ENCODE data around the gene ST8SIA3. TPM values are rescaled to one million over a fixed set of nuclear protein-coding genes. Genes with fewer than 3 reads are reported as not detected.

Gene ST8SIA3
- total and polyA plus RNA-seq, 11 donors, result 0.04 TPM; not detected in 10

- WGBS, 4 donors, result 72 to 83% (median 79%) methylated on average over 4 of the region's 4 CpGs
- Histone ChIP-seq H3K36me3 (no peaks in the 10 kb centered on the region), H3K27ac (no peak overlapping the region), H3K4me1 (no peaks in the 10 kb centered on the region), H3K4me3 (no peak overlapping the region), H3K9me3 (peaks cover 0 to 15% (median 2%) of the 10 kb centered on the region in 12 donors), H3K27me3 (peaks cover 0 to 34% (median 12%) of the 10 kb centered on the region in 9 donors)
- no peak for DNase-seq
- TF ChIP-seq, protein P1, sequence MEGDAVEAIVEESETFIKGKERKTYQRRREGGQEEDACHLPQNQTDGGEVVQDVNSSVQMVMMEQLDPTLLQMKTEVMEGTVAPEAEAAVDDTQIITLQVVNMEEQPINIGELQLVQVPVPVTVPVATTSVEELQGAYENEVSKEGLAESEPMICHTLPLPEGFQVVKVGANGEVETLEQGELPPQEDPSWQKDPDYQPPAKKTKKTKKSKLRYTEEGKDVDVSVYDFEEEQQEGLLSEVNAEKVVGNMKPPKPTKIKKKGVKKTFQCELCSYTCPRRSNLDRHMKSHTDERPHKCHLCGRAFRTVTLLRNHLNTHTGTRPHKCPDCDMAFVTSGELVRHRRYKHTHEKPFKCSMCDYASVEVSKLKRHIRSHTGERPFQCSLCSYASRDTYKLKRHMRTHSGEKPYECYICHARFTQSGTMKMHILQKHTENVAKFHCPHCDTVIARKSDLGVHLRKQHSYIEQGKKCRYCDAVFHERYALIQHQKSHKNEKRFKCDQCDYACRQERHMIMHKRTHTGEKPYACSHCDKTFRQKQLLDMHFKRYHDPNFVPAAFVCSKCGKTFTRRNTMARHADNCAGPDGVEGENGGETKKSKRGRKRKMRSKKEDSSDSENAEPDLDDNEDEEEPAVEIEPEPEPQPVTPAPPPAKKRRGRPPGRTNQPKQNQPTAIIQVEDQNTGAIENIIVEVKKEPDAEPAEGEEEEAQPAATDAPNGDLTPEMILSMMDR (IDR thresholded peaks at IDR 0.05), result no peak
- no peak for TF ChIP-seq POLR2A (IDR thresholded peaks at IDR 0.05)
- no peak for ATAC-seq
- intact Hi-C loops (cut with DNase I), result no loop called here
These were observed 64.2 kb downstream of the ST8SIA3 start for GRCh38 chr18:57416542-57416941.

Other genes starting within 250 kb of the ST8SIA3 start
- not detected for gene BOD1L2, start 205.5 kb upstream of the ST8SIA3 start, total RNA-seq
- not detected for gene BOD1L2, start 205.5 kb upstream of the ST8SIA3 start, polyA plus RNA-seq
- under 1 TPM in 5 of 9 donors, not detected in 4; 0.02 to 0.08 (median 0.05) TPM for gene ONECUT2, start 82.8 kb downstream of the ST8SIA3 start, total RNA-seq
- gene ONECUT2, start 82.8 kb downstream of the ST8SIA3 start, polyA plus RNA-seq, result under 1 TPM; under 0.01 to 0.04 TPM
- gene FECH, start 234.1 kb downstream of the ST8SIA3 start, total RNA-seq, result 10 to 100 TPM; 29.0 to 93.3 (median 50.7) TPM
- gene FECH, start 234.1 kb downstream of the ST8SIA3 start, polyA plus RNA-seq, result 10 to 100 TPM in 1 of 2 donors, 1 to 10 TPM in 1; 4.7 to 21.0 TPM

Data from heart left ventricle (tissue), 16 donors.